HG03558 (cell line): ENCODE data around the gene ADAMTS4.

Source experiments
- ATAC-seq: cut with Tn5 transposase; IDR thresholded peaks from one replicate; pipeline ENCODE4 v1.9.1; 2021; ENCODE audit warnings: moderate number of reproducible peaks; ENCODE audit not compliant: unreplicated experiment; ENCODE audit errors: extremely low read depth

Gene ADAMTS4

DNA sequence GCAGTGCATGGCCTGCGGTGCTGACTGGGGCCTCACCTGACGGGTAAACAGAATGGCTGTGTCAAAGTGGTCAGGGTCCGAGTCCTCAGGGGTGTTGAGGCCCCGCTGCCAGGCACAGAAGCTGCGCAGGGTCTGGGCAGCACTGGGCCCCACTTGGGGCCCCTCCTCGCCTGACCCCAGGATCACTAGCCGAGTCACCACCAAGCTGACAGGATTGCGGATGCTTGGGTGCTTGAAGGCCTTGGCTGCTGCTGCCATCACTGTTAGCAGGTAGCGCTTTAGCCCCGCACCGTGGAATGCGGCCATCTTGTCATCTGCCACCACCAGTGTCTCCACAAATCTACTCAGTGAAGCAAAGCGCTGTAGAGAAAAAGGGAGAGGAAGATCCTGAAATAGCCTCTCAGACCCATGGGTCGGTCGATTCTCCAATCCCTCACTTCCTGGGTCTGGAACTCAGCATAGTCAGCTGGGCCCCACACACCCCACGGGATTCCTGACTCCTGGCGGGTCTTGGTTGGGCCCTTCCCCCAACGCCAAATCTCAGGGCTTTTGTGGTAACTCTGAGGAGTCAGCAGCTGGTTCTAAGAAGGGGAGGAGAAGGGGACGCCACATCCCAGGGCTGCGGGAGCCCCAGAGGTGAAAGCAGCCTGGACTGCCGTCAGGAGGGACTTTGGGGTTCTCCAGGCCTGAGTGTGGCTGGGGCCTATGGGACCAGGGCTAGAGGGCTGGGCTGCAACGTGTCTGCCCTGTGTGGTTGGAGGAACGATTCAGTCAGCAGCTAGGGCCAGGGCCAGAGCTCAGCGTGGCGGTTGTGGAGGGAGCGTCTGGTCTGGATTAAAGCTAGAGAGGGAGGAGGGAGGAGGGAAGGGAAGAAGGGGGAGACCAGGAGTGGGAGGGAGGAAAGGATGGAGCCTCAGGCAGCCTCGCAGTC, 2.1 kb downstream of the ADAMTS4 start:
- ATAC-seq: no peak

DNA sequence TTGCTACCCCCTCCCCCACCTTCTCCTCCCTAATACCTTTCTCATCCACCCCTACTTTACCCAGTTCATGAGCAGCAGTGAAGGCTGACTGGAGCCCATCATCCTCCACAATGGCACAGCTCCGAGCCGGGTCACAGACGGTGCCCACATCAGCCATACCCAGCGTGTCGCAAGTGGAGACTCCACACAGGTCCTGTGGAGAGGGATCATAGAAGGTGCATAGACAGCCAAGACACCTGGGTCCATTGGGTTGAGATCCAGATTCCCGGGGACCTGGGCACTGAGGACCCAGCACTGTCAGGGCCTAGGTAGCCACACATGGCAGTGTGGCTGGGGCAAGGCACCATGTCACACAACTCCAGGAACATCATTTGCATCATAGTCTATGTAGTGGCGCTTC, 2.7 kb downstream of the ADAMTS4 start:
- ATAC-seq: no peak

DNA sequence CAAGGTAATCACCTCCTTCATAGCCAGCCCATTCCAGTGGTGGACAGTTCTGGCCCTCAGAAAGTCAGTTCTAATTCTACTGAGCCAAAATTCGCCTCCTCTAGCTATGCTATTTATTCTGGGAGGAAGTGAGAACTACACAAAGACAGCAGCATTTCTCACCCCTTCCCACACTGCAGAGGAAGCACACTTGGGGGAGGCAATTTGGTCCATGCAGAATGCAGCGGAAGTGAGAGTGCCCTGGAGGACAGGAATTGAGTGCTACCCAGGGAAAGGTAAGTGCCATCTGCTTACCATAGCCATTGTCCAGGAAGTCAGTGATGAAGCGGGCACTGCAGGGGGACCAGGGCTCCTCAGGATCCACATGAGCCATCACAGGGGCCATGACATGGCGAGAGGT, 3.7 kb downstream of the ADAMTS4 start:
- ATAC-seq: no peak

DNA sequence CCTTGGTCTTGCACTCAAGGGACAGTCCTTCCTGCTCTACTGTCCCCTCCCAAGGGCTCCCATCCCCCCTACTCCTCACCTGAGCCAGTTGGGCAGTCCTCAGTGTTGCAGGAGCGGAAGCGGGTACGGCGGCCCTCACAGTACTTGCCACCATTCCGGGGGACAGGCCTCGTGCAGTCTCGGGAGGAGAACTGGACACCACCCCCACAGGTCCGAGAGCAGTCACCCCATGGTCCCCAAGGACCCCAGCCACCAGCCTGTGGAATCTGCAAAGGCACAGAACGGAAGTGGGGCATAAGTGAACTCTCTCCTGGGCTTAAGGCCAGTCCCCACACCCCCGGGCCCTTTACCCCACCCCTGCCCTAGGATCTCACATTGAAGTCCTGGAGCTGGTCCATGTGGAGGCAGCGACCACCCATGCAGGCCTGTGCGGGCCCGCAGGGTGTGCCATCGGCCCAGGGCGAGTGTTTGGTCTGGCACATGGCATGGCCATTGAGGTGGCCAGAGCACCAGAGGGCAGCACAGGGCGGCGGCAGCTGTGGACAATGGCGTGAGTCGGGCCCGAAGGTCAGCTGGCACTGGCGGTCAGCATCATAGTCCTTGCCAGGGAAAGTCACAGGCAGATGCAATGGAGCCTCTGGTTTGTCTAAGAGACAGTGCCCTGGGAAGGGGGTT, 5.2 kb downstream of the ADAMTS4 start:
- no peak for ATAC-seq

DNA sequence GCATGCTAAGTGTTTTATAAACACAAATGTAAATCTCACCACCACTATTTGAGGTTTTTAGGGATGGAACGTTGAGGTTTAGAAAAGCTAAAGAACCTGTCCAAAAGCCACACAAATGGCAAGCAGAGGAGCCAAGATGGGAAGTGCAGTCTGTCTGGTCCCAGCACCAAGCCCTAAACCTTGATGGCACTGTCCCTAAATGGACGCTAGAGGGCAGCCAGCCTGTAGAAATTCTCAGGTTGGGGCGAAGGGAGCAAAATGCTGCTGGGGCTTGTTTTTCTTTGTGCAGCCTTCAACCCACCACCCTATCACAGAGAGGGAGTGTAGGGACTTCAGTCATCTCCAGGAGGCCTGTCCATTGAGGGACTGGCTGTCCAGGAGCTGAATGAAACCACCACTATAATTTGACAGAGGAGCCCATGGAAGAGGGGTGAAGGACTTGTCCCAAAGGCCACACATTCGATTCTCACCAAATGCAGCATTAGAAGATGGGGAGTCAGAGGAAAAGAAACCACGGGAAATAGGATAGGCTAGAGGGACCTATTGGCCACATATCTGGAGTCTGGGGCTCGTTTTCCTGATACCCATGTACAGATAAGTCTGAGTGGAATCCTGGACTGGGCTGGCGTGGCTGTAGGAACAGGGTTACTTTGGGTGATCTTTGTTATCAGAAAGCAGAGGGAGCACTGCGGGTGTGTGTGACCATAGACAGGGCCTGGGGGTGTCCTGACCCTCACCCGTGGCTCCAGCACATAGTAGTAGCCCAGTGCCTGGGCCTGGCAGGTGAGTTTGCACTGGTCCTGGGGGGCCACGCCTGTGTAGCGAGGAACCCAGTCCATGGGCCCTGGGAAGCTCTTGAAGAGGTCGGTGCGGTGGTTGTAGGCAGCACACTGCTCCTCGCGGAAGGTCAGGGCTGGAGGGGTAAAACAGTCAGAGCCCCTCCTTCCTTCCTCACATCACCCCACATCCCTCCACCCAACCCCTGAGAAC, 6.1 kb downstream of the ADAMTS4 start:
- ATAC-seq: peak; percentile 44

DNA sequence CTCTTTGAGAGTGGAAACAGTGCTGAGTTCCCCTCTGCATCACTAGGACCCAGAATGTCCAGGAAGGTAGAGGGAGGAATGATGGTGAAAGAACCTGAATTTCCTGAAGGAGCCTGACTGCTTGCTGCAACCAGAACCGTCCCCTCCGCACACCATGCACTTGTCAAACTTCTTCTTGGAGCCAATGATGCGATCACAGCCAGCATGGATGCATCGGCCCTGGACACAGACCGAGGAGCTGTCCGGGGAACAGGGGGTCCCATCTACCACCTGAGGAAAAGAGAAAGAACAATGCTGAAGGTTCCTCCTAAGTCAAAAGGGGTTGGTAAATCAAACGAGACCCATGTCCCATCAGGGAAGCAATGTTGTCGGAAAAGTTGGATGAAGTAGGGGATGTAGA, 6.9 kb downstream of the ADAMTS4 start:
- no peak for ATAC-seq

DNA sequence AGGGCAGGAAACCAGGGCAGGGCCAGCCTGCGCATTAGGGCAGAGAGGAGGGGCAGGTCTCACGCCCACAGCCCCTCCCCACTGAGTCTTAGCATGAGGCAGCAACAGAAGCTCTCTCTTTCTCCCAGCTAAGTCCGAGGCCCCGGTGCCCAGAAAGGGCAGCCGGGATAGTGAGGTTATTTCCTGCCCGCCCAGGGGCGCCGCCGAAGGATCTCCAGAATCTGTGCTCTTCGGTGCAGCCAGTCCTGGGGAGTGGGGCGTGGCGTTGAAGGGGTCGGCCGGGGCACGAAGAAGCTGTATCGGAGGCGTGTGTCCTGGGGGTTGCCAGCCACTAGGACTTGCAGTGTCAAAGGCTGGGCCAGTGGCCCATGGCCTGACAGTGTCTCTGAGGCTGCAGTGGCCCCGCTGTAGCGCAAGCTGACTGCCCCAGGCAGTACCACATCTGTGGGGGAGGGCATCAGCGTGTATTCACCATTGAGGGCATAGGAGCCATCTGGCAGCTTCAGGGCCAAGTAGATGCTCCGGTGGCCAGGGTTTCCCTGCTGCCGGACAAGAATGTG, 7.8 kb downstream of the ADAMTS4 start:
- no peak for ATAC-seq

DNA sequence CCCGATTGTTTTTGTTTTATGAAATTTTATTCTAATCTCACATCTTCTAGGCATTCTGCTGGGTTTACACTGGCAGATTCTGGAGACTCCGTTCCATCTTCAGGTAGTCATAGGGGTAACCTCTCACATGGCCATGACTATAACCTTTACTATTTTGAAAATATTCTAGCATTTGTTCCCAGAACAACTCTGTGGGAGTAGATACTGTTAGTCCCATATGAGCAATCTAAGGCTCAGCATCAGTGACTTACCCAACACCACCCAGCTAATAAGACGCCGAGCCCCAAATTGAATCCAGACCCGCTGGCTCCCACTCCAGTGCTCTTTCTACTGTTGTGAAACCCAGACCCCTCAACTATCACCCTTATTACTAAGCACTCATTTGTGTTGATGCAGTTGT, 9.8 kb downstream of the ADAMTS4 start:
- ATAC-seq: no peak

DNA sequence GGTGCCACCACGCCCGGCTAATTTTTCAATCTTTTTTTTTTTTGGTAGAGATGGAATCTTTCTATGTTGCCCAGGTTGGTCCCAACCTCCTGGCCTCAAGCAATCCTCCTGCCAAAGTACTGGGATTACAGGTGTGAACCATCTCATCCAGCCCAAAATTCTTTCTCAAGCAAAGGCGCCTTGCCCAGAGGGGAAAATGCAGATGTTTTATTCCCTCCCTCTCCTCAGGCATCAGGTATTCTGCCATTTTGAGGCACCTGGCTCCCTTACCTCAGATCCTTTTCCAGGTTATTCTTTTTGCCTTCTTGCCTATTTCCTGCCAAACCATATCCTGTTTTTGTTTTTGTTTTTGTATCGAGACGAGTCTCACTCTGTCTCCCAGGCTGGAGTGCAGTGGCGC, 10.5 kb downstream of the ADAMTS4 start:
- ATAC-seq: no peak

DNA sequence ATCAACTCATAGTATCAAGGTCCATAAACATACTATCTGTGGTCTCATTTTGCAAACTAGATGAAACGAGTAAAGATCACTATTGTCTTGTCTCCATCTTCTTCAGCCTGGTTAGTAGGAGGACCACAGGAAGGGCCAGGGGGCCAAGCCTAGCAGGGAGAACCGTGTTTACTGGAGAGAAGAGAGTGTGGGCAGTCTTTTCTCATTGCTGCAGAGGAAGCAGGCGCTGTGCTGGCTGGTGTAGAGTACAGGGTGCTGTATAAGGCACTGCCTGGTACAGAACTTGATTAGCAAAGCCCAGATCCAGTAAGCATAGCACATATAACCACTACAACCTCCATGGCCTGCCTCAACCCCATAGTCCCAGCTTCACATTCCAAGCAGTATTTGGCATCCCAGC, 11.5 kb downstream of the ADAMTS4 start:
- no peak for ATAC-seq

DNA sequence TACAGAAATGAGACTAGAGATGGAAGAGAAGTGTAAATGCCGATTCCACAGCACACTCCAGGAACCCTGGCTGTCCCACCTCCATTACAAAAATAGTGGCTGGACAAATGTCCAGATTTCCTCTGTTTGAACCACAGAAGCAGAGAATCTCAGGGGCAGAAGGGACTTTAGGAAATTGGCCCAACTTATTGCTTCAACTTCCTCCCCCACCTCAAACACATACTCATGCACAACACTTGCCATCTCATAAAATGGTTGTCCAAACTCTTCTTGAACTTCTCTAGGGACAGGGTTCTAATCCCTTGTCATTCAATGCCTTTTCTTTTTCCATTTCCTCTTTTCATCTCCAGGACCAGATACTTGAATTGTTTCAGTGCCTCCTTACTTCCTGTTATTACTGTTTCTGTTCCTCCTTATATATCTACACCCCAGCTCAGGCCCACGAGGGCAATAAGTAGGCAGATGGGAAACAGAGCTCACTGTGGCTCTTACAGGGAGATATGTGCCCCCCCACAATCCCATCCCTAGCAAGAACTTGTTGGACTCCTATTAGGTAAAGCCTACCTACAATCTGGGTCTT, 13.0 kb downstream of the ADAMTS4 start:
- peak; percentile 8 for ATAC-seq

DNA sequence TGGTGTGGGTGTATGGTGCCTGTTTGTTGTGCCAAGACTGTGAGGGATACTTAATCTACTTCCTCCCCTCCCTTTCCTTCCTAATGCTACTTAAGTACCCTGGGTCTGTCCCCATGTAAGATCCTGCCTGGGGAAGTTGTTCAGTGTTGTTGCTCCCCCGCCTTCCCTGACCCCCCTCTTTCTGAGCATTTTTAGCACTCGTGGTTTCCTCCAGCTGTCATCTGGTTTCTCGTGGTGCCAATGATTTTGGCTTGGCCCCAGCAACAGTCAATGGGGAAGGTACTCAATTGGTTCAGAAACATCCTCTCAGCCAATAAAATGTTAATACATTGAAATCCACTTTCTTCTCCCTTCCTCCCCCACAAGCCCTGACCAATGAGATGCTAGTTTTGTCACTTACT, 13.6 kb downstream of the ADAMTS4 start:
- ATAC-seq: peak; percentile 36

DNA sequence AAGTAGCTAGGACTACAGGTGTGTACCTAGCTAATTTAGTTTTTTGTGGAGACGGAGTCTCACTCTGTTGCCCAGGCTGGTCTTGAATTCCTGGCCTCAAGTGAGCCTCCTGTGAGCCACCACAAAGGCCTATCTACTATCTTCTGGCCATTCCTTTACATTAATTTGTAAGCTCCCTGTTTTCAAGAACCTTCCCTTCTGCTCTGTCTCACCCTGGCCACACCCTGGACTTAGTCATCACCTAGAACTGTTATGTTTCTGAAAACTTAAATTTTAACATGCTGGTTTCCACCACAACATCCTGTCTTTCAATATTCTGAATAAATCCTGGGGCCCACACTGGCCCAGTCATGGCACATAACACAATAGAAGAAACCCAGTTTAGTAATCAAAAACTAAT, 16.6 kb downstream of the ADAMTS4 start:
- ATAC-seq: peak; percentile 36

DNA sequence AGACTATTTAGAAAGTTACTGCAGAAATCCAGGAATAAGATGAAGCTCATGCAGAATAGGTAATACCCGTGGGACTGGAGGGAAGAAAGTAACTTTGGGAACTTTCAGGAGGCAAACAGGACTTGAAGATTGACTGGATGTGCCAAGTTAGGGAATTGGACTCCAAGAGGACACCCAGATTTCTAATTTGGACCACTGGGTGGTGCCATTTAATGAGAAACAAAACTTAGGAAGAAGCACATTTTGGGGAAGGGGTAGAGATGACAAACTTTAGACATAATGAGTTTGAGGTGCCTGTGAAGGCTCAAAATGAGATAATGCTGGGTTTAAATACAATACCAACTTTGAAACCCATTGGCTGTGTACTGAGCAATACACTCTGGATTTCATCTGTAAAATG, 18.2 kb downstream of the ADAMTS4 start:
- ATAC-seq: no peak

DNA sequence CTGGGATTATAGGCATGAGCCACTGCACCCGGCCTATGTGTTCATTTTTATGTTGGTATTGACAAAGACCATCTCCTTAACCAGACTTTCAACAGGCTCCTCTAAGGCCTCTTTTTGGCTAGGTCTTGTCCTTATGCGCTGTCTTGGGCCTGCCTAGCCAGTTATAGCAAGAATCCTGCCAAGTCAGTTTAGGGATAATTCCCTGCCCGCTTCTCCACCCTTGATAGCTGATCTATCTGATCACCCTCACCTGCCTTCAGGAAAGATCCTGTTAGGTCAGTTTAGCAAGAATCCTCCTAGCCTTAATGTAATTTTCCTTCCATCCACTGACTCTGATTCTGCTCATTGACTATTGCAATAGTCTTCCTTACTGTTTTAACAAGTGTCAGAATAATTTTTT, 19.2 kb downstream of the ADAMTS4 start:
- no peak for ATAC-seq

DNA sequence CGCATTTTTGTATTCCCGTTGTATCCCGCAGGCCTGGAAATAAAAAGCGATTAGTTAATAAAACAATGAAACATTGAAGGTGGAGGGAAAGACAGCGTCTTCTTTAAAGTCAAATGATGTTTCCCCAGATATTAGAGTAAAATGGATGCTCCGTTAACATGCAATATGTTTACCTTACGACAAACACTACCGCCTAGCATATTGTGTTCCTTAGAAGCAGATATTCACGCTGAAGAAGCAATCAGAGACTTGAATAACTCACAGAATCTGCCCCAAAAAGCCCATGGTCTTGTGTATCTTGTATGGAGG, 21.0 kb downstream of the ADAMTS4 start:
- ATAC-seq: no peak

DNA sequence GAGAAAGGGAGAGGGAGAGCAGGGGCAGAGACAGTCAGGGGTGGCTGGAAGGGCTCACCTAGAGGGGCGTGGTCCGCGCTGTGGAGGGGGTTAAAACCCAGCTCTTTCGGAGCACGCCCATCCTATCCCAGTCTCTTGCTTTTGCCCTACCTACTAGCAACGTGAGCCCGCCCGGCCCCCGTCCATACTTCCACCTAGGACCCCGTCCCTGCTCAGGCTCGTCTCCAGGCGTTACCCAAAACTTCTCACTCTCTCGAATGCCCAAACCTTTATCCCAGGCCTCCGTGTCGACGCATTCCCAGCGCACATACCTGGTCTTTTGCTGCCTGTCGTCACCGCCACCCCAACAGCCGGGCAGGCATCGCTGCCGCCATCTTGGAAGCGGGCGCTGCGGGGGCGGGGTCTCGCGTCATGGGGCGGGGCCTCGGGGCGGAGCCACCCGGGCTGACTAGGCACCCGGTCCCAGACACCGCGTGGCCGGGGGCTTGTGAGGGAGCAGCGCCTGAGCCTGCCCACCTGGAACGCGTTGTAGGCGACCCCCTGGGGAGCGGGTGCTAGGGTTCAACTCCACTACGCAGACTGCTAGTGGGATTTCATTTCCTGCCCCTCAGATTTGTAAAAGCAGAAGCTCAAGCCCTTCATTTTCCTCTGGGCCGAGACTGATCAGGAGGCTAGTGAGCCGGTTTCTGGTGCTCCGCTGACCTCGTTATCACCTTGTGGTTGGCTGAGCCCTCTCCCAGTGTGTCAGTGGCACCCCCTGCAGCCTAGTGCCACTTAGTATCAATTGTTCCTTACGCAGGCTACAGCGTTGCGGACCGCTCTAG, 21.5 kb downstream of the ADAMTS4 start, which contains the start of gene B4GALT3:
Gene B4GALT3 (minus strand): TSS at position 396 of the 824 bp plus-strand sequence. CDS start 1,447 bp downstream, outside the sequence.
- no peak for ATAC-seq

DNA sequence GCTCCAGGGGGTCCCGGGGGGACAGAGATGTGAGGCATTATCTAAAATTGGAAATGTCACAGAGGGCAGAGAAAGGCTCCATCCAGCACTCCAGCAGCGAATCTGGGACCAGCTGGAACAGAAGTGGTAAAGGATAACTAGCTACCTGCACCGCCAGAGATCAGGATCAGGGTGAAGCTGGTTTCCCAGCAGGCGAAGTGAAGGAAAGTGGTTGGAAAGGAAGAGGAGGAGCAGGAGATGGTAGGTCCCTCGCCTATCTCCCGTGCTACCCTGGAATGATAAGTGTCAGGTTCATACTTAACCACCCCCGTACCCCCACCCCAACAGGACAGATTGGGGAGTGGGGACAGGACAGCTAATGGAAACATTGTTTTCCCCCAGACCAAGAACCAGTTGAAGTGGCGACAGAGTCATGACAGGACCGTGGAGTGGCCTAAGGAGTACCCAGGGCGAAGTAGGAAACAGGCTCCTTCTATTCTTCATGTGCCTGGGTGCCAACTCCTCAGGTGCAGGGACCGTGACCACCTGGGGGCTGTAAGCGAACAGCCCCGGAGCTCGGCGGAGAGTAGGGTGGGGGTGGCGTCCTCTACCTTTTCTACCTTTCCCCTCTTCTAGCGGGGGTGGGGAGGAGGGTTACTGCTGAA, 22.3 kb downstream of the ADAMTS4 start:
- no peak for ATAC-seq
